Measurements from ENCODE around the gene RPP25L.

DNA sequence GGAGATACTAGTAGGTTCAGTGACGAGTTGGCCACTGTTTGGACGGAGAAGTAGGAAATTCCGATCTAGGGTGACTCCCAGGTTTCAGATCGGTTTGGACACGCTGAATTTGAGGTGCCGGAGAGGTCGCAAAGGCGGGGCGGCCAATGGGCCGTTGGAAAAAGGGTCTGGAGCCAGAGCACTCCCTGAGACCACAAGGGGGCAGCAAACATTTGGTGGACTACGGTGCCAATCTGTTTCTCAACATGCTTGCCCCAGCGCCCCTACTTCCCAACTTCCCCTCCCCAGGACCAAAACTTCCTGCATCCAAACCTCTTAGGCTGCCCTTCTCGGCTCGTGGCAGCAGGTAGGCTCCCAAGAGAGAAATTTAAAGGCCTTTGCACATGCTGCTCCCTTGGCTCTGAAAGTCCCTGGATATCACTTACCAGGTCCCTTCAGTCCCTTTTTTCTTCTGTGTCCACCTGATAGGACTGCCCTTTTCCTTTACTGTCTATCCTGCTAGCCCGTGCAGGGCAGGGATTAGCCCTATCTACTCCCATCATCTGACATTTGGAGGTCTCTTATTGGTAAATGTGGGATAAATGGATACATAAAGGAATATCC lies 992 bp upstream of the RPP25L start:
- TF ChIP-seq, protein P1, sequence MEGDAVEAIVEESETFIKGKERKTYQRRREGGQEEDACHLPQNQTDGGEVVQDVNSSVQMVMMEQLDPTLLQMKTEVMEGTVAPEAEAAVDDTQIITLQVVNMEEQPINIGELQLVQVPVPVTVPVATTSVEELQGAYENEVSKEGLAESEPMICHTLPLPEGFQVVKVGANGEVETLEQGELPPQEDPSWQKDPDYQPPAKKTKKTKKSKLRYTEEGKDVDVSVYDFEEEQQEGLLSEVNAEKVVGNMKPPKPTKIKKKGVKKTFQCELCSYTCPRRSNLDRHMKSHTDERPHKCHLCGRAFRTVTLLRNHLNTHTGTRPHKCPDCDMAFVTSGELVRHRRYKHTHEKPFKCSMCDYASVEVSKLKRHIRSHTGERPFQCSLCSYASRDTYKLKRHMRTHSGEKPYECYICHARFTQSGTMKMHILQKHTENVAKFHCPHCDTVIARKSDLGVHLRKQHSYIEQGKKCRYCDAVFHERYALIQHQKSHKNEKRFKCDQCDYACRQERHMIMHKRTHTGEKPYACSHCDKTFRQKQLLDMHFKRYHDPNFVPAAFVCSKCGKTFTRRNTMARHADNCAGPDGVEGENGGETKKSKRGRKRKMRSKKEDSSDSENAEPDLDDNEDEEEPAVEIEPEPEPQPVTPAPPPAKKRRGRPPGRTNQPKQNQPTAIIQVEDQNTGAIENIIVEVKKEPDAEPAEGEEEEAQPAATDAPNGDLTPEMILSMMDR (IDR thresholded peaks at IDR 0.05; ENCODE audit: low read depth, low read length, poor library complexity, severe bottlenecking) = peak; percentile 91
- no peak for TF ChIP-seq EZH2phosphoT487 (IDR thresholded peaks at IDR 0.05; ENCODE audit: borderline replicate concordance, low read length)
